SH-SY5Y (cell line): Measurements from ENCODE around the gene BABAM2.

Experiments
- GATA2 ChIP-seq: IDR thresholded peaks from 2 replicates; pipeline ENCODE4 v1.6.1; 2011; ENCODE audit warnings: mild to moderate bottlenecking, low read depth, low read length
- GATA3 ChIP-seq: IDR thresholded peaks from 2 replicates; pipeline ENCODE4 v1.6.1; 2011; ENCODE audit warnings: low read depth, mild to moderate bottlenecking, low read length, moderate library complexity

DNA sequence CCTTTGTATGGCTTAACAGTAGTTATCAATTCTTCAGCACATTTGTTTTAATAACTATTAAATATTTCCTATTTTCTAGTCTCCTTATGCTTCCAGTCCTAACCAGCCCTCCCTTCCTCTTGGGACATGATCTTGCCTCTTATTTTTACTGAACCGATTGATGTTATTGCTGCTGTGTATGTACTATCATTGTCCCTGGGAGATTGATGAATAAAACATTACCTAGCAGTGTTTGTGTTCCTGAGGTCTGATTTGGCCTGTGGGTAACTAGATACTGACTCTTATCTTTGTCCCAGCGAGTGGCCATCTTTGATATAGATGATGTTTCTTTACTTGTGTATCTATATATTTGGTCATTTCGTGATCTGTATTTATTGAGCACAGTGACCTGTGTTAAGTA, 192.9 kb downstream of the BABAM2 start:
- TF ChIP-seq GATA2 (no peak), GATA3 (no peak)
